SU-DHL-6 (cell line): Measurements from ENCODE around the gene SKA2.

Source experiments
- CTCF ChIP-seq: fragments of 200-600 bp; sonication (generic); IDR thresholded peaks from one replicate; pipeline ENCODE4 v1.5.1; 2017; ENCODE audit warnings: antibody characterized with exemption, mild to moderate bottlenecking, low read length, moderate library complexity; ENCODE audit not compliant: insufficient read depth, poor library complexity, severe bottlenecking
- EZH2phosphoT487 ChIP-seq: fragments of 200-600 bp; sonication (generic), shearing (Covaris generic); conservative IDR thresholded peaks from 2 replicates; pipeline ENCODE4 v1.6.1; 2018; ENCODE audit warnings: mild to moderate bottlenecking, antibody characterized with exemption, low read length, moderate library complexity, mixed read lengths

GRCh38 chr17:59172436-59173004 lies 17.5 kb upstream of the SKA2 start:
- TF ChIP-seq CTCF (no peak), EZH2phosphoT487 (no peak)
